GM19240 (cell line): ENCODE data around the gene STMND1.
A peak's percentile ranks its signal among the peaks of the same experiment; 100 is the strongest.
"Not testable (repeated sequence)": the region's sequence is repeated elsewhere in the genome, so short reads cannot be mapped to it uniquely, and the experiment has no call there.

Source experiments
- DNase-seq: peaks from one replicate; pipeline ENCODE4 v3.0.0; 2011; ENCODE audit warnings: low spot score; ENCODE audit not compliant: insufficient read length

STMND1 gene

DNA sequence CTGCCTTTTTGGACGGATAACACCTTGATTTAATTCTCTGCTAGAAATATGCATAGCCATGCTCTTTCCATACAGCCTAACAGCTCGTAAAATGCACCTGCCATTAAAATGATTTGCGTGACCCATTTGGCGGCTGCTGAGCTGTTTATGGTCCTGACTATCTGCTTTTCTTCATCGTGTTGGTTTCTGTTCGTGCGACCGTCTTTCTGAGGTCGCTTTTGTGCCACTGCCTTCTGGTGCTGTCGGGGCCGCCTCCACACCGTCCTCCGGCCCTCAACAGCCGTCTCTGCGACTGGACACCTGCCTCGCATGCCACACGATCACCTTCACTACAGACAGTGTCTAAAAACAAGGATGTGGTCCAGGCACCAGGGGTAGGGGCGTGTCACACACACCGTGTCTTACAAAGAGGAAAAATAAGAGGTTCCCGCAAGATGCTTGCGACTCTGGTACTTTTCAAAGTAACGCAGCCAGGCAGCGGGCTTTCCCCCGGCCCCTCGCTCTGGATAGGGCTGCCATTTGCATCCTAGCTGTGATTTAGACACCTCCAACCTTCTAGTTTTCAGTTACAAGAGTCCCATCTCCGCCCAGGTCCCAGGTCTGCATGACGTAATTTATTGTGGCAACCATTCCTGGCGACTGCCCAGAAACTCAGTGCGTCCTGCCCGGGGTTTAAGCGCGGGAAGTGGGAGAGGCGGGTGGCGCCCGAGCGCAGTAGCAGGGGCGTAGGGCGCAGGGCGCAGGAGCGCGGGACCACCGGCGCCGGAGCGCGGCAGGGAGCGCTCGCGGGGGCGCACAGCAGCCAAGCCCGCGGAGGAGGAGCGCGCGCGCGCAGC, at the start of gene STMND1:
STMND1 (plus strand) TSS at position 629 of the 836 bp plus-strand sequence. CDS start 208 bp downstream, outside the sequence.
- DNase-seq: no peak

DNA sequence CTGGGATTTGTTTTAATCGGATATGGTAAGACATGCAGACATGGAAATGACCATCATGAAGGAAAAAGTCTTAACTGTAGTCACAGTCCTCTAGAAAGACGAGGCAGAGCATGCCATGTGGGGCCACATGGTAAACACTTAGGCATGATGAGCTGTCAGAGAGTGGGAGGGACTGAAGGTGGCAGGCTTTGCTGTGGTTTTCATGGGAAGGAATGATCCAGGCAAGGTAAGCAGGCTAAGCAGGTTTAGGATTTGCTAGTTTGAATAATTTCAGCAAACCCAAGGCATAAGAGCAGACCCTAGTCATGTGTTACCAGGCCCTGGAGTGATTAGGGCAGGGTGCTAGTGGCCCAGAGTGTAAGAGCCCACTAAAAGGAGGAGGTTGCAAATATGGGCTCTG, 47.2 kb upstream of the STMND1 start:
- DNase-seq: no peak

DNA sequence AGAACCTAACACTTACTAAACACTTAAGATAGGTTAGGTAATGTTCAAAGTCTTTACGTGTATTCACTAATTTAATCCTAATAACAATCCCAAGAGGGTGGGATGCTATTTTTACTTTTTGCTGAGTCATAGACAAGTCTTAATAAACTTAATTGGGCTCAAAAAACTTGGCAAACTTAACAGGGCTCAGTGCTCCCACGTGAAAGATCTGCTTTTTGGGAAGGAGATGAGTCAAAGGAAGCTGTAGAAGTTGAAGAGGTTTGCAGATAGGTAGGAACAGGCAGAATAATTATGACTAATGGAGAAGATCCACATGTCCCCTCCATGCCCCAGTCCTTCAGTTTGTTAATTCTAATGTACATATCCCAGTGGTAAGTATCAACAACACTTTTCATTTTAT, 44.5 kb upstream of the STMND1 start:
- no peak for DNase-seq

DNA sequence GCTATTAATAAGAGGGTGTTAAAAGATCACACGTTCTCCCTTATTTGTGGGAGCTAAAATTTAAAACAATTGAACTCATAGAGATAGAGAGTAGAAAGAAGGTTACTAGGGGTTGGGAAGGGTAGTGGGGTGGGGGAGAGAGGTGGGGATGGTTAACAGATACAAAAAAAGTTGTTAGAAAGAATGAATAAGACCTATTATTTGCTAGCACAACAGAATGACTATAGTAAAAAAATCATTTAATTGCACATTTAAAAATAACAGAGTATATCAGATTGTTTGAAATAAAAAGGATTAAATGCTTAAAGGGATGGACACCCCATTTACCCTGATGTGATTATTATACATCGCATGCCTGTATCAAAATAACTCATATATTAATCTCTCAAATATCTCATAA, 43.3 kb upstream of the STMND1 start:
- DNase-seq: no peak

DNA sequence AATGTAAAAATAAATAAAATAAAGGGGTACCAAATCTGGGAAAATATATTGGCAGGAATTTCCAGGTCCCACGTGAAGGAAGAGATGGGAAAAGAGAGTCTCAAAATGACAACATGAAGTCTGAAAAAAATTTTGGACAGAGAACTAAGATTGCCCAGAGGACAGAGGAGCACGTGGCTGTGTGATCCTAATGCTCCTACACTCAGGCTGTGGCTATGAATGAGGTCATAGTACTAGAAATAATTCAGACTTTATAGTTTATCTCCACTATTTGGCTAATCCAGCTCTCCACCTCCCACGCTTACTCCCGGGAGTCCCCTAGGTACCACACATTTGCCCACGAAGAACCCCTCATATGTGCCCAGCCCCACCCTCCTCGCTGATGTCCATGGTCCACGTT, 42.8 kb upstream of the STMND1 start:
- no peak for DNase-seq

DNA sequence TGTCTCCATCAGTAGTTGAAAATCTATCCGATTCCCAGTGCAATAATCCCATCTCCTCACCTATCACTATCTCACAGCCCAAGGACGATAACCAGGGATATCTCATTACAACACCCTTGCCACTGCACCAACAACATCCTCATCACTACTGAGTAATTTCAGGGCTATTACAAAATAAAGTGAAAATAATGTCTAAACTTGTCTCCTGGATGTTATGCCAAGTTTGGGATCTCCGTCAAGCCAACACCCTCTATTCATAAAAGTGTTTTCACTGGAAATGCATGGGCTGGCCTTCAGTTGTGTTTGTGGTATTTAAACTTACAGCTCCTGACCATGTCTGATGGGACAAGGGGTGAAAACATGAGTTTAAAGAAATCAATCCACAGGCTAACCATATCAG, 42.0 kb upstream of the STMND1 start:
- no peak for DNase-seq

DNA sequence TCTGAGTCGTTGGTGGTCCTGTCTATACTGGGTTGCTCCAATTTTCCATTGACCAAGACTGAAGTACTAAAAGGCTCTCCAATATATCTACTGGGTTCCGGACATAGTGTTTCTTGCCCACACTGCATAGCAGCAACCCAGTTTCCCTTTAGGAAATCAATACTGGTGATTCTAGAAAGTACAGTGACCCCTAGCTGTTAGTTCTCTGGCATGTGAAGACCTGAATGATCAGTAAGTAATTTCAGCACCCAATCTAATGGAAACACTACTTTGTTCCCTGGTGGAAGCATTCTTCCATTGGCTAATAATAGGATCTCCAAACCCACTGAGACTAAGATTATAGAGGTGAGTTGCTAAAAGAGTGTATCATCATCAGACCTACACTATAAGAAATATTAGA, 40.8 kb upstream of the STMND1 start:
- no peak for DNase-seq

DNA sequence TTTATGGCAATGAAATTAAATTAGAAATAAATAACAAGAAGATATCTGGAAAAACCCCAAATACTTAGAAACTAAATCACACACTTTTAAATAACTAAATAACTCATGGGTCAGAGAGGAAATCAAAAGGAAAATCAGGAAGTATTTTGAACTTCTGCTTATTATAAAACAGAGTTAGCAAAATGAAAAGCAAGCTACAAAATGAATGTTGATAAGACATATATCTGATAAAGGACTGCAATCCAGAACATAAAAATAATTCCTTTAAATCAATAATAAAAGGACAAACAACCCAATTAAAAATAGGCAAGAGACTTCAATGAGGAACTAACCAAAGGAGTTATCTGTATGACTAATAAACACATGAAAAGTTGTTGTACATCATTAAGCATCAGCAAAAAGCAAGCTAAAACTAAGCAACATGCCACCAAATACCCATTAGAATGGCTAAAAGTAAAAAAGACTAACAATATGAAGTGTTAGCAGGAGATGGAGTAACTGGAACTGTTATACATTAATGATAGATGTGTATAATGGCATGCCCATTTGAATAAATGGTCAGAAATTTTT, 38.9 kb upstream of the STMND1 start:
- no peak for DNase-seq

DNA sequence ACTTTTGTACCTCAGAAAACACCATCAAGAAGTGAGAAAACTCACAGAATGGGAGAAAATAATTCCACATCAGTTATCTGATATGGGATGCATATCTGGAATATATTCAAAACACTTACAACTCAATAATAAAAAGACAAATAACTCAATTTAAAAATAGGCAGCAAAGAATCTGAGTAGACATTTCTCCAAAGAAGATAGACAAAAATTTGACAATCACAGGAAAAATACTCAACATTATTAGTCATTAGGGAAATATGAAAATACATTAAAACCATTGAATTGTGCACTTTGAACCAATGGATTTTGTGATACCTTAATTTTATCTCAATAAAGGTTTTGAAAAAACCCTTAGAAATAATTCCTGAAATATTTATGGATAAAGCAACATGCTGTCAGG, 36.9 kb upstream of the STMND1 start:
- no peak for DNase-seq

DNA sequence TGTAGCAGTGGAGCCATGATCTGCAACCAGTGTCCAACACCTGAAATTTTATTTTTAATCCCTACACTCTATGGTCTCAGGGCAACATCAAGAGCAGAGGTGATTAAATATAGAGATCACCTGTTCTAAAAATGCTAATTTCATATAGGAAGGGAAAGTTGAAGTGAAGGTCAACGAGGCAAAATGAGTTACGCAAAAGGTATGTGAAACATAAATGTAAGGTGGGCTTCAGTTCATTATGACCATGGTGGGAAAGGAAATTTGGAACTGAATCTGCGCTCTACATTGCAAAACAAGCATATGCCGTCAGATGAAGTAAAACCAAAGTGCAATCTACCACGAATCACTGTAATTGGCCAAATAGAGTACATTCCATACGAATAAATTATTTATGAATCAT, 35.2 kb upstream of the STMND1 start:
- no peak for DNase-seq

DNA sequence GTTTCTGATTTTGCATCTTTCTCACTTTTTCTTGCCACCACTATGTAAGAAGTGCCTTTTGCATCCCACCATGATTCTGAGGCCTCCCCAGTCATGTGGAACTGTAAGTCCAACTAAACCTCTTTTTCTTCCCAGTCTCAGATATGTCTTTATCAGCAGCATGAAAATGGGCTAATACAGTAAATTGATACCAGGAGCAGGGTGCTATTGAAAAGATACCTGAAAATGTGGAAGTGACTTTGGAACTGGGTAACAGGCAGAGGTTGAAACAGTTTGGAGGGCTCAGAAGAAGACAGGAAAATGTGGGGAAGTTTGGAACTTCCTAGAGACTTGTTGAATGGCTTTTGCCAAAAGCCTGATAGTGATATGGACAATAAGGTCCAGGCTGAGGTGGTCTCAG, 32.9 kb upstream of the STMND1 start:
- not testable (repeated sequence) for DNase-seq

DNA sequence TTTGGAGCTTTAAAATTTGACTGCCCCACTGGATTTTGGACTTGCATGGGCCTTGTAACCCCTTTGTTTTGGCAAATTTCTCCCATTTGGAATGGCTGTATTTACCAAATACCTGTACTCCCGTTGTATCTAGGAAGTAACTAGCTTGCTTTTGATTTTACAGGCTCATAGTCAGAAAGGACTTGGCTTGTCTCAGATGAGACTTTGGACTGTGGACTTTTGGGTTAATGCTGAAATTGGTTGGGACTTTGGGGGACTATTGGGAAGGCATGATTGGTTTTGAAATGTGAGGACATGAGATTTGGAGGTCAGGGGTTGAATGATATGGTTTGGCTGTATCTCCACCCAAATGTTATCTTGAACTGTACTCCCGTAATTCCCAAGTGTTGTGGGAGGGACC, 31.4 kb upstream of the STMND1 start:
- DNase-seq: not testable (repeated sequence)

DNA sequence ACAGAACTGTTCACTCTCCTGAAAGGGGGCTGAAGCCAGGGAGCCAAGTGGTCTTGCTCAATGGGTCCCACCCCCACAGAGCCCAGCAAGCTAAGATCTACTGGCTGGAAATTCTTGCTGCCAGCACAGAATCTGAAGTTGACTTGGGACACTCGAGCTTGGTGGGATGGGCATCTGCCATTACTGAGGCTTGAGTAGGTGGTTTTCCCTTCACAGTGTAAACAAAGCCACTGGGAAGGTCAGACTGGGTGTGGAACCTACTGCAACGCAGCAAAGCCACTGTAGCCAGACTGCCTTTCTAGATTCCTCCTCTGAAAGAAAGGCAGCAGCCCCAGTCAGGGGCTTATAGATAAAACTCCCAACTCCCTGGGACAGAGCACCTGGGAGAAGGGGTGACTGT, 28.3 kb upstream of the STMND1 start:
- not testable (repeated sequence) for DNase-seq

DNA sequence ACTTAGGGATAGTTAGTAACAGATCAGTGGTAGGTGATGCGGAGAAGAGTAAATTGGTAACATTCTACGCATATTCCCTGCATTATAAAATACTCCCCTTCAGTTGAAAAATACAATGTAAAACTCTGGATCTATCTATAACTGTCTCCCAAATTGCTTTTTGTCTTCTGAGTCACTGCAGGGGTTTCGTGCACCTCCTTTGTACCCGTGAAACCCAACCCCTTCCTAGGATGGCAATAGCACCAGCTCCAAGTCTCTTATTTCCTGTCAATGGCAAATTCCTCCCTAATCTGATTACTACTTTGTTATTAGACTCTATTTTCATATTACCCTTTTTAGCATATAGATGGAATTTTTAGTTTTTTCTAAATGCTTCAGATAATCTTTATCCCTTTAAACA, 20.6 kb upstream of the STMND1 start:
- DNase-seq: no peak

DNA sequence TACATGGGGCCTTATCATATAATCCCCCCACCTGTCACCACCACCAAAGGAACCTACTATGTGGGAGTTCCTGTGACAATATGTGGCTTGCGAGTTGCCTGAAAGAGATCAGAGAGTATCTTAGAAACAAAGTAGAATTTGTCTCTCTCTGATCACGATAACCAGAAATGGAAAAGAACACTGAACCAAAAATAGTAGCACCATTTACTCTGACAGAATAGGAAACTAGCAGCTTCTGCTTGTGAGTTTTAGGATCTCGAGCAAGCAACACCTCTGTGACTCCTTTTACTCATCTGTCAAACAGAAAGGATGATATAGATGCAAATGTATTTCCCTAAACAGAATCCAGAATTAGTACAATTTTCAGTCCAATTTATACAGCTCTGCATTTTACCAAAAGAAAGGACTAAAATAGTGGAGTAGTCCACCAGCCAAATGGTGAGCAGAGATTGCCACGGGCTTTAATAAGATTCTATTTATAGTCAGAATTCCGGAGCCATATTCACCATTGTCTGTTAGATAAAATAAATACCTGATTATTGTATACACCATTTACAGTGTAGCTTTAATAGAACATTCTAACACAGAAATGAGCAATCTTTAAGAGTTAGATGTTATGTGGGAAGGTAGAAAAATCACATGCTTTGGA, 19.9 kb upstream of the STMND1 start:
- DNase-seq: no peak

DNA sequence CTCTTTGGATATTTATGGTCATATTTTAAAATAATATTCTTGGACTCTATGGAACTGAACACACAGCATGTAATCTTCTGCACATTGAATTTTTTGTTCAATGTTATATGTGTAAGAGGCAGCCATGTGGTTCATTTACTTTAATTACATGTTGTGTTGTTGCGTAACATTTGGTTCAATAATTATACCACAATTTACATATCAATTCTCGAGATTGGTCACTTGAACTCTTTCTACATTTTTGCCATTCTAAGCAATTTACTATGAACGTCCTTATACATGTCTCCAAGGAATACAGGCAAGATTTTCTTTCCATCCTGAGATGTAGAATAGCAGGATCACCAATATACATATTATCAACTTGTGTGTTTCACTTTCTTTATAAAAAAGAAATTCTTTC, 18.5 kb upstream of the STMND1 start:
- DNase-seq: no peak

DNA sequence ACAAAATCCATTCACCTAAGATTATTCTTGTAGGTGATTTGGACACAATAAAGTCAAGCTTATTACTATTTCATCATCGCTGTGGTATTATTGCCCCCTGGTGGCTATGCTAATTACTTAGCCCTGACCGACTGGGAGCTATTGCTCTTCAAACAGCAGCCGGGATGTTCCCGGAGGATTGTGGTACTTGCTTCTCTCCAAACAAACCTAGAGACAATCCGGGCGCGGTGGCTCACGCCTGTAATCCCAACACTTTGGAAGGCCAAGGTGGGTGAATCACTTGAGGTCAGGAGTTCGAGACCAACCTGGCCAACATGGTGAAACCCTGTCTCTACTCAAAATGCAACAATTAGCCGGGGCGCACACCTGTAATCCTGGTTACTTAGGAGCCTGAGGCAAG, 15.4 kb upstream of the STMND1 start:
- DNase-seq: peak; percentile 11

DNA sequence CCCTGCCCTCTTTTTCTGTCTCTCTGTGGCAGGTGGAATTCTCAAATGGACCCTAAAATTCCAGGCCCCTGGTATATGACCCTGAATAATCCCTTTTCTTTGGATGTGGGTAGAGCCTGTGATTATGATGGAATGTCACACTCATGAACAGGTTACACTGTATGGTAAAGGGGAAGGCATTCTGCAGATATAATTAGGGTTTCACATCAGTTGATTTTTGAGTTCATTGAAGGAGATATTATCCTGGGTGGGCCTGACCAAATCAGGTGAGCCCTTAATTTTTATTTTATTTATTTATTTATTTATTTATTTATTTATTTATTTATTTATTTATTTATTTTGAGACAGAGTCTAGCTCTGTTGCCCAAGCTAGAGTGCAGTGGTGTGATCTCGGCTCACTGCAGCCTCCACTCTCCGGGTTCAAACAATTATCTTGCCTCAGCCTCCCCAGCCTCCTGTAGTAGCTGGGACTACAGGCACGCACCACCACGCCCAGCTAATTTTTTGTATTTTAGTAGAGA, 13.7 kb upstream of the STMND1 start:
- DNase-seq: no peak

DNA sequence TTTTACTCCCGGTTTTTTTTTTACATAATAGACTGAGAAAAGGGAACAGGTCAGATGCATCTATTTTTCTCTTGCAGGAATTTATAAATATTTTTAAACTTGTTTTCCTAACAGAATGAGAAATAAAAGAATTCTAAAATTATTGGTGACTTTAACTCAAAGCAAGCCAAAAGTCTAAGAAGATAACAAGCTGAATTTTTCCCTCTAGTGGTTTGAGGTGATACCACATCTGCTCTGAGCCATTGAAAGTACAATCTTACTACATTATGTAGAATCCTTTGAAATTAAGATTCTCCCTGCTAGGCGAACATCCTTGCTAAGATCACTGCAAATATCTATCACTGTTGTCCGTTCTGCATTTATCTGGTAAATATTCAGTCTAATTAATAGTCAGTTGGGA, 10.7 kb upstream of the STMND1 start:
- no peak for DNase-seq

DNA sequence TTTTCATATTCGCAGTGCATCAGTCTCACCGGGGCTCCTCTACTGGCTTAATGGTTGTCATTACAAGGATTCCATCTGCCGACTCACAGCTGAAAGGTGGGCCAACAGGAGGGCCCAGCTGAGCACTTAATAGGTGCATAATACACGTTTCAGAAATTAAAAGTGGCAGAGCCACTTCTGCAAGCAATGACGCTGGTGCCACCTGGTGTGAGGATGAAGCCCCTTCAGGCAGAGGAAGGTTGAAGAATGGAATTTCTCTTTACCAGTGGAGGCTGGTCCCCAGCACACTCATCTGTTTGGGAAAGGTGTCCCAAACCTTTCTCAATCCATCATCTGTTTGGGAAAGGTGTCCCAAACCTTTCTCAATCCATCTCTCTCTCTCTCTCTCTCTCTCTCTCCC, 8.2 kb upstream of the STMND1 start:
- DNase-seq: no peak

DNA sequence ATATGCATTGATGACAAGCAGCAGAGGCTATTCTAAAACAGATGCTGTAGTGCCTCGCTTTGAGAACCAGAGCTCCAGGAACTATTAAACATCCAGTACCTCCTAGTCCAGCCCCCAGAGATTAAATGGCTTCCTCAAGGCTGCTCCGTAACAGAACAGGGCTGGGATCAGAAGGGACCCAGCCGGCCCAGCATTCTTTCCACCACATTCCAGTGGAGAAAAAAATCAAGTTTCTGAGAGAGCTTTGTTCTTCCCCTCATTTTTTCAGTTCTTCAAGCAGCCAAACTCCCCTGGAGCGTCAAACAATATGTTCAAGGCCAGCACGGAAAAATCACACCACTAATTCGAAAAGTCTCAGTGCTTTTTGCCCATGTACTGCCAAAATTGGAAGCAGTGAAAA, 5.8 kb upstream of the STMND1 start:
- no peak for DNase-seq

DNA sequence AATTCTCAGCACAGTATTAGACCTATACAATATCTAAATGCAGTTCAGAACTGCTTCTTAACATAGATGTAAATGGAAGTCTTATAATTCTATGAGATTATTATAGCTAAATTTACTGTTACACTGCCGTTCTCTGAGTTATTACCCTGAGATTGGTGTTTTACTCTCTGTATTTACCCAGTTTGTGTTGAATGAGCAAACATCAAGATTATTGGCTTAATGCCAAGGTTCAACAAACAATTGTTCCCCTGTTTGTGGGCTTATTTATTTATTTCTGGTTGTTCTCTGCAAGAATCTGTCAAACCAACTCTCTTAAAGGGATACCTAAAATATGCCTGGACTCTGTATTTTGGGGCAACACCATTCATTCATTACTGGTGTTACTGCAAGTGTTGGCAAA, 5.2 kb upstream of the STMND1 start:
- DNase-seq: no peak

DNA sequence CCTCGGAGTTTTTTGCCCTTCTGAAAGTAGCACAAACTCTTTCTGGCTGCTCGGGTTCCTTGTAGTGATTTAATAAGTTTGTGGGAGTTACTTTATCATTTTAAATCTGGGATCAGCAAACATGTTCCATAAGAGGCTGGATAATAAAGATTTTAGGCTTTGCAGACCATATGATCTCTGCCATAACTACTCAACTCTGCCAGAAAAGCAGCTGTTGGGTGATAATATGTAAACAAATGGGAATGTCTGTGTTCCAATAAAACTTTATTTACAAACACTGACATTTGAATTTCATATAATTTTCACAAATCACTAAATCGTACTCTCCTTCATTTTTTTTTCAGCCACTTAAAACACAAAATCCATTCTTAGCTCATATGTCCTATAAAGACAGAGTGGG, 3.9 kb upstream of the STMND1 start:
- no peak for DNase-seq
